HL-60 (cell line): ENCODE data around the gene DYNC1H1.

Source experiments
- CTCF ChIP-seq: IDR thresholded peaks from one replicate; pipeline ENCODE4 v1.5.1; 2011; ENCODE audit warnings: low read length, control low read depth, inconsistent platforms; ENCODE audit not compliant: insufficient read depth
- GABPA ChIP-seq: IDR thresholded peaks from 2 replicates; pipeline ENCODE4 v1.6.1; 2012; ENCODE audit warnings: low read depth
- POLR2AphosphoS5 ChIP-seq: IDR thresholded peaks from 2 replicates; pipeline ENCODE4 v1.6.1; 2012; ENCODE audit warnings: low read depth

DNA sequence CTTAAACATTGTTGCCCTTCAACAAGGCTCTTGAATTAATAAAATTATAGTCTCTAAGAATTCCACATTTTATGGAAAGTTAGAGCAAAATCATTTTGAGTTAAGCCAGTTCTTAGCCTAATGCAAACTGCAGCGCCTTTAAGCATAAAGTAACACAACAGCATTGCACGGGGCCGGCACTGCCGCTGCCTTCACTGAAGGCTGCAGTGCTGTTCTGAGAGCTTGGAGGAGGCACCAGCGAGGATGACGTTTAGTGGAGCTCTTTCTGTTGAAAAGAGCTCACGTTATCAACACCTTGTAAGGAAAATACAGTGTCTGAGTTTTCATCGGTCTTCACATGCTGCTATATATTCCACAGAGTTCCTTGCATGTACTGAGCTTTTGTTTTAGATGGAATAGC is 38.3 kb upstream of the DYNC1H1 start:
- TF ChIP-seq CTCF (no peak), POLR2AphosphoS5 (no peak), GABPA (no peak)
